C4-2B (cell line): ENCODE data around the gene SCAF8.
"Not testable (repeated sequence)": the region's sequence is repeated elsewhere in the genome, so short reads cannot be mapped to it uniquely, and the experiment has no call there.

Experiments
- H3K27ac ChIP-seq: fragments of 450-650 bp; 2 replicates; pipeline ENCODE4 v1.5.1; 2017
- ZFX ChIP-seq: fragments of 450-650 bp; IDR thresholded peaks from 2 replicates; pipeline ENCODE4 v1.6.1; 2017
- TF ChIP-seq, protein P1 (sequence below): fragments of 450-650 bp; conservative IDR thresholded peaks from 2 replicates; pipeline ENCODE4 v1.5.1; 2017; ENCODE audit warnings: mild to moderate bottlenecking

SCAF8 gene

GRCh38 chr6:154766288-154766687 lies 33.1 kb downstream of the SCAF8 start:
- TF ChIP-seq ZFX: no peak
- TF ChIP-seq, protein P1, sequence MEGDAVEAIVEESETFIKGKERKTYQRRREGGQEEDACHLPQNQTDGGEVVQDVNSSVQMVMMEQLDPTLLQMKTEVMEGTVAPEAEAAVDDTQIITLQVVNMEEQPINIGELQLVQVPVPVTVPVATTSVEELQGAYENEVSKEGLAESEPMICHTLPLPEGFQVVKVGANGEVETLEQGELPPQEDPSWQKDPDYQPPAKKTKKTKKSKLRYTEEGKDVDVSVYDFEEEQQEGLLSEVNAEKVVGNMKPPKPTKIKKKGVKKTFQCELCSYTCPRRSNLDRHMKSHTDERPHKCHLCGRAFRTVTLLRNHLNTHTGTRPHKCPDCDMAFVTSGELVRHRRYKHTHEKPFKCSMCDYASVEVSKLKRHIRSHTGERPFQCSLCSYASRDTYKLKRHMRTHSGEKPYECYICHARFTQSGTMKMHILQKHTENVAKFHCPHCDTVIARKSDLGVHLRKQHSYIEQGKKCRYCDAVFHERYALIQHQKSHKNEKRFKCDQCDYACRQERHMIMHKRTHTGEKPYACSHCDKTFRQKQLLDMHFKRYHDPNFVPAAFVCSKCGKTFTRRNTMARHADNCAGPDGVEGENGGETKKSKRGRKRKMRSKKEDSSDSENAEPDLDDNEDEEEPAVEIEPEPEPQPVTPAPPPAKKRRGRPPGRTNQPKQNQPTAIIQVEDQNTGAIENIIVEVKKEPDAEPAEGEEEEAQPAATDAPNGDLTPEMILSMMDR: no peak
- H3K27ac ChIP-seq: no peak overlapping the region

DNA sequence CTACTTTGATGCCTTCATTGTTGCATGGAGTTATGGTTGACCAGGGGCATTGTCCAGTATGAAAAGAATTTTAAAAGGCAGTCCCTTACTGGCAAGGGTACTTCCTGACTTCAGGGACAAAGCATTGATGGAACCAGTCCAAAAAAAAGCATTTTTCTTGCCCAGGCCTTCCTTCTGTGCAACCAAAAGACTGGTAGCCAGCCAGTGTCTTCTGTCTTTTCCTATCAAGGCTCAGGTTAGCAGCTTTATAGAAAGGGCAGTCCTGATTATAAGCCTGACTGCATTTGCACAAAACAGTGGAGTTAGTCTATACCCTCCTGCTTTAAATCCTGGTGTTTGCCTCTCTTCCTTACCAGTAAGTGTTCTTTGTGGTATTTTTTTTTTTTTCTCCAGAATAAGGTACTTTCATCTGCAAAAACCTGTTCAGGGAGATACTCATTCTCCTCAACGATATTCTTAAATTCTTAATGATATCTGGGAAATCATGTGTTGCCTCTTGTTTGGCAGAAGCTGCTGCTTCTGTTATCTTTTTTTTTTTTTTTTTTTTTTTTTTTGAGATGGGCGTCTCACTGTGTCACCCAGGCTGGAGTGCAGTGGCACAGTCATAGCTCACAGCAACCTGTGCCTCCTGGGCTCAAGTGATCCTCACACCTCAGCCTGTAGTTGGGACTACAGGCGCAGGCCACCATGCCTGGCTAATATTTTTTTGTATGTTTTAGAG lies 33.9 kb downstream of the SCAF8 start:
- TF ChIP-seq ZFX: no peak
- TF ChIP-seq, protein P1: no peak
- no peak overlapping the region for H3K27ac ChIP-seq

DNA sequence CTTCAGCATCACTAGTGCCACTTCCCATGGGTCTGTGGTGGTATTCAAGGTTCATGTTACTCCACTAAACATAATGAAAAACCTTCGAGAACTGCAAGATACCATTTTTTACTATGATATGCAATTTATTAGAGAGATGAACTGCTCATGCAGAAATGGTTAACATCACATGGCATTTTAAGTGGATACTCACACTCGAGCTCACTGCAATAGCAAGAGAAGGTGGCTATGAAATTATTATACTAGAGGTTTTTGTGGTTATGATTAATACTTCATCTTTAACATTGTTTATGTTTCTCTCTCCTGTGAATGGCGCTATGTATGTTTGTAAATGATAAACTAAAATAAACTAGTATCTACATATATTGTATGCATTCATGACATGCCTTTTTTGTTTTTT lies 35.1 kb downstream of the SCAF8 start:
- TF ChIP-seq ZFX: no peak
- TF ChIP-seq, protein P1: no peak
- no peak overlapping the region for H3K27ac ChIP-seq

- TF ChIP-seq, protein P1: no peak
- TF ChIP-seq ZFX: no peak
- no peak overlapping the region for H3K27ac ChIP-seq
These were observed 40.4 kb downstream of the SCAF8 start for GRCh38 chr6:154773610-154774089.

GRCh38 chr6:154779157-154779556 lies 45.9 kb downstream of the SCAF8 start:
- H3K27ac ChIP-seq: not testable (repeated sequence)

- TF ChIP-seq ZFX: no peak
- TF ChIP-seq, protein P1: no peak
- no peak overlapping the region for H3K27ac ChIP-seq
These were observed 49.0 kb downstream of the SCAF8 start for GRCh38 chr6:154782193-154782592.

GRCh38 chr6:154783229-154783628 lies 50.0 kb downstream of the SCAF8 start:
- H3K27ac ChIP-seq: no peak overlapping the region
- TF ChIP-seq ZFX: no peak
- TF ChIP-seq, protein P1: no peak

GRCh38 chr6:154785075-154785474 lies 51.9 kb downstream of the SCAF8 start:
- no peak for TF ChIP-seq ZFX
- TF ChIP-seq, protein P1: no peak
- H3K27ac ChIP-seq: no peak overlapping the region
